ENCODE measurements around the gene BRK1. TPM values are rescaled to one million over a fixed set of nuclear protein-coding genes. Genes with fewer than 3 reads are reported as not detected.
A peak's percentile ranks its signal among the peaks of the same experiment; 100 is the strongest.

BRK1 gene
- total and polyA plus RNA-seq, 2 experiments from 2014 or later: 112 to 186 TPM

- H3K4me1 ChIP-seq (ENCODE audit: insufficient read depth): peaks cover 3% of the 10 kb centered on the region
- H3K36me3 ChIP-seq (replicated peaks; ENCODE audit: insufficient read depth, low read depth): no peaks in the 10 kb centered on the region
- no peaks in the 10 kb centered on the region for H4K20me1 ChIP-seq (ENCODE audit: insufficient read depth, poor library complexity, severe bottlenecking)
- peak; percentile 89 for DNase-seq (ENCODE audit: low spot score)
- H3K27ac ChIP-seq: peak within 1 kb of the TSS; percentile 62
- no peaks in the 10 kb centered on the region for H3K9me3 ChIP-seq (ENCODE audit: low read depth)
- peak within 1 kb of the TSS; percentile 99 for H3K4me2 ChIP-seq
- WGBS (ENCODE audit: low lambda C conversion rate, missing lambda C conversion rate): 9% methylated on average over 46 of the region's 76 CpGs
- H3K79me2 ChIP-seq: no peaks in the 10 kb centered on the region
- H3K4me3 ChIP-seq: peak within 1 kb of the TSS; percentile 98
- TF ChIP-seq EZH2 (IDR thresholded peaks at IDR 0.05; ENCODE audit: borderline replicate concordance) (no peak), CTCF (IDR thresholded peaks at IDR 0.05; ENCODE audit: poor library complexity) (peak; percentile 63), EZH2phosphoT487 (IDR thresholded peaks at IDR 0.05; ENCODE audit: low read depth, severe bottlenecking, unreplicated experiment) (no peak)
- H3K27me3 ChIP-seq: no peaks in the 10 kb centered on the region
- H3K9me2 ChIP-seq (replicated peaks; ENCODE audit: insufficient read depth): no peaks in the 10 kb centered on the region
- peak within 1 kb of the TSS; percentile 100 for H2AFZ ChIP-seq
These were observed 49.3 kb downstream of the BRK1 start, which contains the start of gene IRAK2 for GRCh38 chr3:10164546-10165393. IRAK2 (plus strand) TSS chr3:10164919; CDS start chr3:10164955, 36 bp downstream.

GRCh38 chr3:10166213-10166604 lies 50.7 kb downstream of the BRK1 start:
- Histone ChIP-seq H3K27me3 (no peaks in the 10 kb centered on the region), H4K20me1 (ENCODE audit: insufficient read depth, poor library complexity, severe bottlenecking) (no peaks in the 10 kb centered on the region), H3K27ac (no peak overlapping the region), H3K36me3 (replicated peaks; ENCODE audit: insufficient read depth, low read depth) (no peaks in the 10 kb centered on the region), H2AFZ (no peak overlapping the region), H3K9me2 (replicated peaks; ENCODE audit: insufficient read depth) (no peaks in the 10 kb centered on the region), H3K79me2 (no peaks in the 10 kb centered on the region), H3K4me3 (no peak overlapping the region), H3K9me3 (ENCODE audit: low read depth) (no peaks in the 10 kb centered on the region), H3K4me1 (ENCODE audit: insufficient read depth) (peaks cover 3% of the 10 kb centered on the region), H3K4me2 (no peak overlapping the region)
- 89% methylated on average over 5 of the region's 5 CpGs for WGBS (ENCODE audit: low lambda C conversion rate, missing lambda C conversion rate)
- DNase-seq (ENCODE audit: low spot score): no peak
- no peak for TF ChIP-seq EZH2 (IDR thresholded peaks at IDR 0.05; ENCODE audit: borderline replicate concordance)
- no peak for TF ChIP-seq EZH2phosphoT487 (IDR thresholded peaks at IDR 0.05; ENCODE audit: low read depth, severe bottlenecking, unreplicated experiment)
- TF ChIP-seq CTCF (IDR thresholded peaks at IDR 0.05; ENCODE audit: poor library complexity): no peak

- Histone ChIP-seq H3K4me1 (ENCODE audit: insufficient read depth) (peaks cover 3% of the 10 kb centered on the region), H3K27ac (no peak overlapping the region), H4K20me1 (ENCODE audit: insufficient read depth, poor library complexity, severe bottlenecking) (no peaks in the 10 kb centered on the region), H3K27me3 (no peaks in the 10 kb centered on the region), H3K79me2 (no peaks in the 10 kb centered on the region), H3K9me2 (replicated peaks; ENCODE audit: insufficient read depth) (no peaks in the 10 kb centered on the region), H3K4me3 (no peak overlapping the region), H3K36me3 (replicated peaks; ENCODE audit: insufficient read depth, low read depth) (no peaks in the 10 kb centered on the region), H2AFZ (no peak overlapping the region), H3K9me3 (ENCODE audit: low read depth) (no peaks in the 10 kb centered on the region), H3K4me2 (no peak overlapping the region)
- DNase-seq (ENCODE audit: low spot score): no peak
- TF ChIP-seq CTCF (IDR thresholded peaks at IDR 0.05; ENCODE audit: poor library complexity) (peak; percentile 4), EZH2 (IDR thresholded peaks at IDR 0.05; ENCODE audit: borderline replicate concordance) (no peak)
- 61% methylated on average over 8 of the region's 8 CpGs for WGBS (ENCODE audit: low lambda C conversion rate, missing lambda C conversion rate)
These were observed 53.6 kb downstream of the BRK1 start for GRCh38 chr3:10169000-10169496.

Data from hepatocyte (in vitro differentiated cells).